DND-41 (cell line): ENCODE data around the gene SYF2.

Source experiments
- ATAC-seq: fragments of 200-7000 bp; cut with Tn5 transposase; 3 replicates; pipeline ENCODE4 v1.9.1; 2021; ENCODE audit warnings: low read depth; ENCODE audit not compliant: insufficient read depth
- DNase-seq: peaks from one replicate; pipeline ENCODE4 v3.0.0-alpha.2; 2020
- H2AFZ ChIP-seq: 2 replicates; pipeline ENCODE4 v1.6.0; 2012; ENCODE audit warnings: low read depth, low read length
- H3K27ac ChIP-seq: 2 replicates; pipeline ENCODE4 v1.5.1; 2012; ENCODE audit warnings: low read length, inconsistent platforms
- H3K27me3 ChIP-seq: fragments of 200-600 bp; sonication (generic); 2 replicates; pipeline ENCODE4 v1.6.0; 2012; ENCODE audit warnings: low read length, mild to moderate bottlenecking, inconsistent platforms; ENCODE audit not compliant: insufficient read depth, poor library complexity
- H3K36me3 ChIP-seq: 2 replicates; pipeline ENCODE4 v1.5.1; 2012; ENCODE audit warnings: low read length, inconsistent platforms; ENCODE audit not compliant: insufficient read depth
- H3K4me1 ChIP-seq: 2 replicates; pipeline ENCODE4 v1.5.1; 2012; ENCODE audit warnings: mild to moderate bottlenecking, low read length; ENCODE audit not compliant: insufficient read depth
- H3K4me2 ChIP-seq: 2 replicates; pipeline ENCODE4 v1.6.0; 2012; ENCODE audit warnings: mild to moderate bottlenecking, moderate library complexity, low read length, inconsistent platforms; ENCODE audit not compliant: insufficient read depth
- H3K4me3 ChIP-seq, 2 experiments: fragments of 200-600 bp in 1 of 2; shearing (Covaris generic) in 1 of 2; 2 replicates each; pipeline ENCODE4 v1.5.1; 2012 to 2016; ENCODE audit warnings: inconsistent platforms in 2 of 2, low read length in 2 of 2, mild to moderate bottlenecking in 2 of 2, low read depth in 1 of 2, moderate library complexity in 1 of 2
- H3K79me2 ChIP-seq: 2 replicates; pipeline ENCODE4 v1.6.0; 2012; ENCODE audit warnings: low read length, inconsistent platforms; ENCODE audit not compliant: insufficient read depth
- H3K9ac ChIP-seq: 2 replicates; pipeline ENCODE4 v1.6.0; 2012; ENCODE audit warnings: low read depth, mild to moderate bottlenecking, inconsistent platforms, low read length, moderate library complexity
- H3K9me3 ChIP-seq: 2 replicates; pipeline ENCODE4 v1.5.1; 2012; ENCODE audit warnings: low read length, moderate library complexity, mild to moderate bottlenecking, inconsistent platforms; ENCODE audit not compliant: insufficient read depth, severe bottlenecking
- H4K20me1 ChIP-seq: 2 replicates; pipeline ENCODE4 v1.6.0; 2012; ENCODE audit warnings: low read length; ENCODE audit not compliant: insufficient read depth
- EZH2 ChIP-seq: IDR thresholded peaks from 3 replicates; pipeline ENCODE4 v1.6.1; 2012; ENCODE audit warnings: borderline replicate concordance, low read depth, mild to moderate bottlenecking, moderate library complexity, low read length, inconsistent platforms; ENCODE audit not compliant: severe bottlenecking
- TF ChIP-seq, protein P1 (sequence below): IDR thresholded peaks from 2 replicates; pipeline ENCODE4 v1.5.1; 2012; ENCODE audit warnings: borderline replicate concordance, low read length, moderate library complexity, mild to moderate bottlenecking; ENCODE audit not compliant: poor library complexity, severe bottlenecking; ENCODE audit errors: extremely low read depth

SYF2 gene

DNA sequence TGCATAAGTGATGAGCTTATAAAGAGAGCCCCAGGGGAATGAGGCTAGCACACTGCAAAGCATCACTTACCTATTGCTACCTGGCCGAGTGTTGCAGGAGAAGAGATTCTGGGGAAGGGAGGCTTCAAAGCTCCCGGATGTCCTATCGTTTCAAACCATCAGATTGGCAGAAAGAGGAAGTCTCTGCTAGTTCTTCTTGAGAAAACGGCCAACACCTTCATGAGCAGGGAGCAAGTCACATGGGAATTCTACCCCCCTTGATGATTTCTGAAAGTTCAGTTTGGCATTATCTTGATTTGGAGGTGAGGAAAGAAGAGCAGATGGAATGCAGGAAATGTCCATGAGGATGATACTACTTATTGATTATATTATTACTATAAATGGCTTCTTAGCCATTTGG is 16.2 kb downstream of the SYF2 start:
- Histone ChIP-seq H3K4me3 (no peak overlapping the region), H3K4me1 (no peaks in the 10 kb centered on the region), H3K27ac (no peak overlapping the region), H3K36me3 (peaks cover 6% of the 10 kb centered on the region; the same call in 1 of the 2 replicates), H3K27me3 (no peaks in the 10 kb centered on the region), H4K20me1 (no peaks in the 10 kb centered on the region), H3K79me2 (no peaks in the 10 kb centered on the region), H2AFZ (no peak overlapping the region), H3K4me2 (no peak overlapping the region), H3K9ac (no peak overlapping the region), H3K9me3 (no peaks in the 10 kb centered on the region)
- ATAC-seq (no peak), DNase-seq (no peak)
- TF ChIP-seq, protein P1, sequence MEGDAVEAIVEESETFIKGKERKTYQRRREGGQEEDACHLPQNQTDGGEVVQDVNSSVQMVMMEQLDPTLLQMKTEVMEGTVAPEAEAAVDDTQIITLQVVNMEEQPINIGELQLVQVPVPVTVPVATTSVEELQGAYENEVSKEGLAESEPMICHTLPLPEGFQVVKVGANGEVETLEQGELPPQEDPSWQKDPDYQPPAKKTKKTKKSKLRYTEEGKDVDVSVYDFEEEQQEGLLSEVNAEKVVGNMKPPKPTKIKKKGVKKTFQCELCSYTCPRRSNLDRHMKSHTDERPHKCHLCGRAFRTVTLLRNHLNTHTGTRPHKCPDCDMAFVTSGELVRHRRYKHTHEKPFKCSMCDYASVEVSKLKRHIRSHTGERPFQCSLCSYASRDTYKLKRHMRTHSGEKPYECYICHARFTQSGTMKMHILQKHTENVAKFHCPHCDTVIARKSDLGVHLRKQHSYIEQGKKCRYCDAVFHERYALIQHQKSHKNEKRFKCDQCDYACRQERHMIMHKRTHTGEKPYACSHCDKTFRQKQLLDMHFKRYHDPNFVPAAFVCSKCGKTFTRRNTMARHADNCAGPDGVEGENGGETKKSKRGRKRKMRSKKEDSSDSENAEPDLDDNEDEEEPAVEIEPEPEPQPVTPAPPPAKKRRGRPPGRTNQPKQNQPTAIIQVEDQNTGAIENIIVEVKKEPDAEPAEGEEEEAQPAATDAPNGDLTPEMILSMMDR: no peak
- TF ChIP-seq EZH2: no peak

DNA sequence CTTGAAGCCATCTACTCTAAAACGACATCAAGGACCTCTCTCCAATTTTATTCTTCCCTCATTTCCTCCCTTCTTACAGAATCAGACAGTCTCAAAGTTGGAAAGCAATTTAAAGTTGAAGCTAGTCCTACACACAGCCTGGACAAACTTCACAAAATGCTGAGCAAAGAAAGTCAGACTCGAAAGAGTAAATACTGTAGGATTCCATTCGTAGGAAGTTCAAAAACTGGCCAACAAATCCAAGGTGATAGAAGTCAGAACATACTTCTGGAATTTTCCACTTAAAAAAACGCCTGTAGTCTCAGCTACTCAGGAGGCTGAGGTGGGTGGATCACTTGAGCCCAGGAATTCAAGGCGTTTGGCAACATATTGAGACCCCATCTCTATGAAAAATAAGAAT is 19.6 kb downstream of the SYF2 start:
- TF ChIP-seq, protein P1: no peak
- TF ChIP-seq EZH2: no peak
- Histone ChIP-seq H3K4me1 (no peaks in the 10 kb centered on the region), H3K4me3 (no peak overlapping the region), H2AFZ (no peak overlapping the region), H4K20me1 (no peaks in the 10 kb centered on the region), H3K27ac (no peak overlapping the region), H3K79me2 (no peaks in the 10 kb centered on the region), H3K36me3 (no peaks in the 10 kb centered on the region), H3K27me3 (no peaks in the 10 kb centered on the region), H3K9me3 (no peaks in the 10 kb centered on the region), H3K4me2 (no peak overlapping the region), H3K9ac (no peak overlapping the region)
- ATAC-seq: no peak
- no peak for DNase-seq

DNA sequence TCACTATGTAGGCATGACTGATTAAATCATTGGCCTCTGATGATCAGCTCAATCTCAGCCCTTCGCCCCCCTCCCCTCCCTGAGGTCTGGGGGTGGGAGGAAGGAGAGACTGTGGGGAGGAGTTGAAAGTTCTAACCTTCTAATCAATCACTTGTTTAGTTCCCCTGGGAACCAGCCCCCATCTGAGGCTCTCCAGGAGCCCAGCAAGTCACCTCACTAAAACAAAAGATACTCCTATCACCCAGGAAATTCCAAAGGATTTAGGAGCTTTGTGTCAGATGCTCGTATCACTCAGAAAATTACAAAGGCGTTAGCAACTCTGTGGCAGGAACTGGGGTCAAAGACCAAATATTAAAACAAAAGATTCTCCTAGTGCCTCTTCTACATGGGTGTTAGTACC is 21.6 kb downstream of the SYF2 start:
- no peak overlapping the region for H3K4me2 ChIP-seq
- H3K4me1 ChIP-seq: no peaks in the 10 kb centered on the region
- H2AFZ ChIP-seq: no peak overlapping the region
- H3K36me3 ChIP-seq: no peaks in the 10 kb centered on the region
- H4K20me1 ChIP-seq: no peaks in the 10 kb centered on the region
- H3K9ac ChIP-seq: no peak overlapping the region
- DNase-seq (no peak), ATAC-seq (no peak)
- H3K27ac ChIP-seq: no peak overlapping the region
- H3K79me2 ChIP-seq: no peaks in the 10 kb centered on the region
- TF ChIP-seq, protein P1: no peak
- no peak for TF ChIP-seq EZH2
- H3K4me3 ChIP-seq: no peak overlapping the region
- H3K27me3 ChIP-seq: no peaks in the 10 kb centered on the region
- H3K9me3 ChIP-seq: no peaks in the 10 kb centered on the region

DNA sequence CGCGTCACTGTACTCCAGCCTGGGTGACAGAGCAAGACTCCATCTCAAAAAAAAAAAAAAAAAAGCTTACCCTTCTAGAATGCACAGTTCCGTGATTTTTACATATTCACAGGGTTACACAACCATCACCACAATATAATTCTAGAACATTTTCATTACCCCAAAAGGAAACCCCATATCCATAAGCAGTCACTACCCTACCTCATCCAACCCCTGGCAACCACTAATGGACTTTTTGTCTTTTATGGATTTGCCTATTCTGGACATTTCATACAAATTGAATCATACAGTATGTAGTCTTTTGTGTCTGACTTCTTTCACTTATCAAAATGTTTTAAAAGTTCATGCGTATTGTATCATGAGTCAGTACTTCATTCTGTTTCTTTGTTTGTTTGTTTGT is 22.8 kb downstream of the SYF2 start:
- Histone ChIP-seq H4K20me1 (no peaks in the 10 kb centered on the region), H3K4me3 (no peak overlapping the region), H3K27me3 (no peaks in the 10 kb centered on the region), H3K9ac (no peak overlapping the region), H3K79me2 (no peaks in the 10 kb centered on the region), H3K9me3 (no peaks in the 10 kb centered on the region), H3K36me3 (no peaks in the 10 kb centered on the region), H2AFZ (no peak overlapping the region), H3K4me1 (no peaks in the 10 kb centered on the region), H3K4me2 (no peak overlapping the region), H3K27ac (no peak overlapping the region)
- TF ChIP-seq EZH2: no peak
- TF ChIP-seq, protein P1: no peak
- no peak for ATAC-seq
- no peak for DNase-seq
